K562 (cell line): ENCODE results near the gene ANKRD30A. TPM values are rescaled to one million over a fixed set of nuclear protein-coding genes. Genes with fewer than 3 reads are reported as not detected.

Source experiments
- ATAC-seq: fragments of 200-7000 bp; cut with Tn5 transposase; 3 replicates; pipeline ENCODE4 v1.9.1; 2020; ENCODE audit warnings: moderate library complexity
- BruUV-seq: library from RNA; stranded (reverse); fragments of 400-500 nt; replicated peaks from 2 replicates; lab custom pipeline; 2021; lab: Mats Ljungman, UMichigan
- CTCF ChIA-PET: fragments of 300-600 bp; formaldehyde crosslinking; extraction: SDS; loops from one replicate; lab custom pipeline; 2021; ENCODE audit warnings: low intra/inter-chr PET ratio; lab: Yijun Ruan, JAX
- POLR2A ChIA-PET: fragments of 300-600, 350-650 bp; sonication (Branson Sonifier 250); formaldehyde crosslinking; extraction: SDS; loops from one replicate; lab custom pipeline; 2021; ENCODE audit warnings: antibody characterized with exemption, inconsistent platforms; lab: Yijun Ruan, JAX
- DNase-seq, 4 experiments: peaks; one replicate each; pipeline versions ENCODE4 v3.0.0 to v3.0.0-alpha.2; 2011 to 2018; ENCODE audit warnings: low spot score in 3 of 4, mixed read lengths in 3 of 4; ENCODE audit errors: extremely low read depth in 1 of 4
- FAIRE-seq: peaks from 2 replicates; lab custom pipeline; 2011; peaks lifted over from hg19 to GRCh38; lab: Jason Lieb, UNC
- H2AFZ ChIP-seq: 2 replicates; pipeline ENCODE4 v1.6.0; 2011; ENCODE audit warnings: low read depth, low read length, control low read depth, inconsistent platforms
- H3K27ac ChIP-seq: fragments of 200-600 bp; 3 replicates; pipeline ENCODE4 v1.8.0; 2011; ENCODE audit warnings: low read depth, mild to moderate bottlenecking, control low read depth, inconsistent platforms, low read length, moderate library complexity, mixed read lengths; ENCODE audit errors: extremely low read depth
- H3K27me3 ChIP-seq, 2 experiments: fragments of 300-600 bp in 1 of 2; 2 replicates in 1 of 2; 3 replicates in 1 of 2; pipeline versions ENCODE4 v1.6.0 to v1.8.0; 2011; ENCODE audit warnings: inconsistent platforms in 2 of 2, low read length in 2 of 2, mild to moderate bottlenecking in 1 of 2, mixed read lengths in 1 of 2, moderate library complexity in 1 of 2; ENCODE audit not compliant: control insufficient read depth in 2 of 2, insufficient read depth in 2 of 2
- H3K36me3 ChIP-seq: fragments of 300-600 bp; 3 replicates; pipeline ENCODE4 v1.8.0; 2011; ENCODE audit warnings: mild to moderate bottlenecking, low read length, inconsistent platforms; ENCODE audit not compliant: control insufficient read depth, insufficient read depth
- H3K4me1 ChIP-seq, 2 experiments: fragments of 200-600 bp in 1 of 2; replicated peaks in 1 of 2; 2 replicates in 1 of 2; 3 replicates in 1 of 2; pipeline versions ENCODE4 v1.5.1 to v1.8.0; 2011; ENCODE audit warnings: inconsistent platforms in 2 of 2, low read length in 2 of 2, mild to moderate bottlenecking in 1 of 2, mixed read lengths in 1 of 2, moderate library complexity in 1 of 2; ENCODE audit not compliant: control insufficient read depth in 2 of 2, insufficient read depth in 2 of 2
- H3K4me2 ChIP-seq: 2 replicates; pipeline ENCODE4 v1.6.1; 2011; ENCODE audit warnings: low read length, control low read depth, inconsistent platforms, mixed read lengths; ENCODE audit not compliant: insufficient read depth
- H3K4me3 ChIP-seq: fragments of 200-600 bp; sonication (generic), shearing (Covaris generic); 2 replicates; pipeline ENCODE4 v1.5.1; 2016; ENCODE audit warnings: control low read depth, inconsistent platforms
- H3K79me2 ChIP-seq: fragments of 200-600 bp; 3 replicates; pipeline ENCODE4 v1.8.0; 2011; ENCODE audit warnings: low read length, inconsistent platforms; ENCODE audit not compliant: control insufficient read depth, insufficient read depth
- H3K9ac ChIP-seq, 2 experiments: 2 replicates each; pipeline versions ENCODE4 v1.6.0 to v1.6.1; 2011; ENCODE audit warnings: low read depth in 2 of 2, low read length in 2 of 2, control low read depth in 1 of 2, inconsistent platforms in 1 of 2, mild to moderate bottlenecking in 1 of 2, mixed read lengths in 1 of 2; ENCODE audit not compliant: insufficient read depth in 1 of 2
- H3K9me1 ChIP-seq: one replicate; pipeline ENCODE4 v1.6.0; 2011; ENCODE audit warnings: inconsistent platforms, mild to moderate bottlenecking, low read length, moderate library complexity; ENCODE audit not compliant: control insufficient read depth, insufficient read depth
- H3K9me3 ChIP-seq: replicated peaks from 2 replicates; pipeline ENCODE4 v1.5.1; 2011; ENCODE audit warnings: low read depth, low read length, inconsistent platforms; ENCODE audit not compliant: control insufficient read depth, insufficient read depth
- H4K20me1 ChIP-seq: replicated peaks from 2 replicates; pipeline ENCODE4 v1.6.1; 2011; ENCODE audit warnings: low read length, inconsistent platforms, mixed read lengths; ENCODE audit not compliant: control insufficient read depth, insufficient read depth
- ETV6 ChIP-seq, 3 experiments: fragments of 150-350 bp in 1 of 3; sonication (generic) in 1 of 3; formaldehyde crosslinking in 1 of 3; IDR thresholded peaks; 2 replicates each; pipeline versions ENCODE4 v1.6.1 to v1.8.0; 2014 to 2022; ENCODE audit warnings: borderline replicate concordance in 2 of 3, low read depth in 2 of 3, antibody characterized with exemption in 1 of 3, low read length in 1 of 3, mild to moderate bottlenecking in 1 of 3, missing genetic modification reagents in 1 of 3
- GATAD2B ChIP-seq: fragments of 450-650 bp; IDR thresholded peaks from 2 replicates; pipeline ENCODE4 v1.6.1; 2017; ENCODE audit warnings: mild to moderate bottlenecking, borderline replicate concordance
- GTF2F1 ChIP-seq: IDR thresholded peaks from 2 replicates; pipeline ENCODE4 v1.6.1; 2011; ENCODE audit warnings: low read depth, low read length, improper control_type of control experiment
- MEF2D ChIP-seq: conservative IDR thresholded peaks from 2 replicates; pipeline ENCODE4 v1.6.1; 2016; ENCODE audit warnings: low read depth, missing genetic modification characterization, missing compliant biosample characterization
- MTA2 ChIP-seq: fragments of 450-650 bp; IDR thresholded peaks from 2 replicates; pipeline ENCODE4 v1.6.1; 2016; ENCODE audit warnings: low read depth
- PYGO2 ChIP-seq: fragments of 450-650 bp; IDR thresholded peaks from 2 replicates; pipeline ENCODE4 v1.6.1; 2016; ENCODE audit warnings: mild to moderate bottlenecking, missing genetic modification characterization, moderate library complexity, missing compliant biosample characterization
- TAF9B ChIP-seq: fragments of 450-650 bp; IDR thresholded peaks from 2 replicates; pipeline ENCODE4 v1.6.1; 2018; ENCODE audit warnings: mild to moderate bottlenecking; ENCODE audit not compliant: partially characterized antibody
- TOE1 ChIP-seq, 2 experiments: fragments of 450-650 bp in 1 of 2; sonication (generic) in 1 of 2; formaldehyde crosslinking in 1 of 2; IDR thresholded peaks; 2 replicates each; pipeline versions ENCODE4 v1.7.1 to v1.8.0; 2016 to 2022; ENCODE audit warnings: borderline replicate concordance in 2 of 2, mild to moderate bottlenecking in 2 of 2, antibody characterized with exemption in 1 of 2, inconsistent platforms in 1 of 2, low read depth in 1 of 2, missing genetic modification reagents in 1 of 2, moderate library complexity in 1 of 2
- ZBTB1 ChIP-seq: sonication (generic); formaldehyde crosslinking; IDR thresholded peaks from 2 replicates; pipeline ENCODE4 v1.8.1; 2023; ENCODE audit warnings: missing genetic modification reagents, low read depth, mild to moderate bottlenecking, borderline replicate concordance
- WGBS: fragments of 100-300 bp; shearing (Covaris generic); methylation state at CpG from one replicate; pipeline ENCODE4 v1.1.6; 2016; ENCODE audit warnings: low coverage, mixed read lengths; ENCODE audit not compliant: insufficient coverage; ENCODE audit errors: missing lambda C conversion rate; 5-methylcytosine and 5-hydroxymethylcytosine counted together
- in situ Hi-C: fragments of 300-500 bp; cut with MboI; formaldehyde crosslinking; loops from 4 replicates; pipeline ENCODE4 v1.15.0; 2018; ENCODE audit warnings: inconsistent platforms, mixed read lengths
- intact Hi-C: fragments of 100-400 bp; cut with micrococcal nuclease; formaldehyde crosslinking; loops from 2 replicates; pipeline ENCODE4 v1.14.2; 2022
- polyA plus RNA-seq, 8 experiments: library from polyadenylated mRNA; depleted of rRNA in 4 of 8; stranded (reverse) in 5 of 8; unstranded in 3 of 8; fragments of >200 nt; fragmentation: Nextera tagmentation in 2 of 8; fragmentation: Illumina TruSeq in 1 of 8; extraction: Ambion mirVana in 2 of 8; extraction: Trizol in 1 of 8; gene quantifications; 2 replicates each; pipeline versions ENCODE4 v1.2.1 to v1.2.3, GENCODE V29; 2011 to 2014; ENCODE audit warnings: inconsistent platforms in 1 of 8, missing spikeins in 1 of 8
- total RNA-seq, 7 experiments: library from RNA; depleted of rRNA in 6 of 7; stranded (reverse); fragments of >200 nt in 6 of 7; fragmentation: Illumina TruSeq in 2 of 7; extraction: Trizol in 2 of 7; gene quantifications; 2 replicates each; pipeline versions ENCODE4 v1.2.1 to v1.2.3, GENCODE V29; 2011 to 2021; ENCODE audit warnings: low replicate concordance in 1 of 7

The ANKRD30A gene
- total and polyA plus RNA-seq, 9 of the 15 experiments (the other 6 are each of a cell fraction or from before 2014, with no cell fraction given): 0.04 to 0.09 (median 0.07) TPM; not detected in 6

- H4K20me1 ChIP-seq: no peaks in the 10 kb centered on the region
- H3K9me3 ChIP-seq: no peaks in the 10 kb centered on the region
- H3K4me3 ChIP-seq: no peak overlapping the region
- no peaks in the 10 kb centered on the region for H3K27me3 ChIP-seq
- no peak overlapping the region for H3K9ac ChIP-seq
- CTCF ChIA-PET: no interaction called here
- H2AFZ ChIP-seq: no peak overlapping the region
- in situ Hi-C loops: no loop called here
- no TSS peak for BruUV-seq
- no peaks in the 10 kb centered on the region for H3K79me2 ChIP-seq
- 0% methylated on average over 2 of the region's 2 CpGs for whole genome bisulfite sequencing
- H3K4me2 ChIP-seq: no peak overlapping the region
- H3K9me1 ChIP-seq: no peaks in the 10 kb centered on the region
- H3K36me3 ChIP-seq: no peaks in the 10 kb centered on the region
- no peak overlapping the region for H3K27ac ChIP-seq
- ATAC-seq (no peak), DNase-seq (no peak), FAIRE-seq (no peak)
- H3K4me1 ChIP-seq: no peaks in the 10 kb centered on the region
- intact Hi-C loops: no loop called here
- TF ChIP-seq GTF2F1 (no peak), TOE1 (IDR thresholded peaks at IDR 0.05; ENCODE audit: borderline replicate concordance) (no peak), TOE1 (CRISPR knock-in tag; IDR thresholded peaks at IDR 0.05; ENCODE audit: borderline replicate concordance, low read depth) (no peak), TAF9B (no peak), GATAD2B (no peak)
- POLR2A ChIA-PET: no interaction called here
Measured at GRCh38 chr10:37225163-37225562, 99.8 kb downstream of the ANKRD30A start.

- intact Hi-C loops: no loop called here
- BruUV-seq: no TSS peak
- H3K4me1 ChIP-seq: no peaks in the 10 kb centered on the region
- no peaks in the 10 kb centered on the region for H3K79me2 ChIP-seq
- H2AFZ ChIP-seq: no peak overlapping the region
- no peak overlapping the region for H3K9ac ChIP-seq
- POLR2A ChIA-PET: no interaction called here
- no peaks in the 10 kb centered on the region for H3K36me3 ChIP-seq
- H3K4me3 ChIP-seq: no peak overlapping the region
- H3K27me3 ChIP-seq: no peaks in the 10 kb centered on the region
- FAIRE-seq (no peak), ATAC-seq (no peak), DNase-seq (no peak)
- no peak overlapping the region for H3K4me2 ChIP-seq
- H3K27ac ChIP-seq: no peak overlapping the region
- CTCF ChIA-PET: no interaction called here
- no peaks in the 10 kb centered on the region for H4K20me1 ChIP-seq
- no peaks in the 10 kb centered on the region for H3K9me1 ChIP-seq
- in situ Hi-C loops: no loop called here
- H3K9me3 ChIP-seq: no peaks in the 10 kb centered on the region
- TF ChIP-seq ZBTB1 (CRISPR knock-in tag) (no peak), MEF2D (tag) (no peak), PYGO2 (no peak), MTA2 (no peak), ETV6 (IDR thresholded peaks at IDR 0.05; ENCODE audit: borderline replicate concordance in 1 of 2, low read depth in 2 of 2, low read length in 1 of 2) (no peak), ETV6 (CRISPR knock-in tag; IDR thresholded peaks at IDR 0.05; ENCODE audit: borderline replicate concordance) (no peak)
Measured at GRCh38 chr10:37226524-37226923, 101.1 kb downstream of the ANKRD30A start.
